Stimulated activated CD4-positive, alpha-beta T cell treated with anti-CD3 and anti-CD28 coated beads, Interleukin-4, amount 100 ng/mL, for 4 hours (primary cell): ENCODE measurements around the gene CDK6.

Source experiments
- DNase-seq, 2 experiments: peaks; one replicate each; pipeline ENCODE4 v3.0.0-alpha.2; 2020

CDK6 gene

GRCh38 chr7:92563345-92563744 is 273.0 kb downstream of the CDK6 start:
- DNase-seq, result no peak

- no peak for DNase-seq
These were observed 275.8 kb downstream of the CDK6 start for GRCh38 chr7:92560602-92561001.

GRCh38 chr7:92557808-92558362 is 278.5 kb downstream of the CDK6 start:
- no peak for DNase-seq

- DNase-seq, result no peak
These were observed 279.1 kb downstream of the CDK6 start for GRCh38 chr7:92557249-92557648.
